ENCODE results near the gene CRADD.
"Not testable (repeated sequence)": the region's sequence is repeated elsewhere in the genome, so short reads cannot be mapped to it uniquely, and the experiment has no call there.

CRADD gene

DNA sequence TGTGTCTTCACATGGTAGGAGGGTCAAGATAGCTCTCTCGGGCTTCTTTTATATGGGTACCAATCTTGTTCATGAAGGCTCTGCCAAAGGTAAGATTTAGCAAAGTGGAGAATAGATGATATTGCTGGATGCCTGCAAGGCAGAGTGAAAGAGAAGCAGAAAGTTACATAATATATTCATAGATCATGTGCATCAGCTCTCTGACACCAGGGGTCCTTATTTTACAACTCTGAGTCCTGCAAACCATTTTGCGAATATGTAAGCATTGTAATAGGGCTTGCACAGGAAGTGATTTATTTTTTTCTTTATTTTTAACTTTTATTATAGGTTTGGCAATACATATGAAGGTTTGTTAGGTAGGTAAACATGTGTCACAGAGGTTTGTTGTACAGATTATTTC is 31.8 kb downstream of the CRADD start:
- DNase-seq = no peak

GRCh38 chr12:93709386-93709785 is 32.2 kb downstream of the CRADD start:
- DNase-seq = no peak

- DNase-seq = no peak
Measured at GRCh38 chr12:93710574-93710926, 33.4 kb downstream of the CRADD start.

- not testable (repeated sequence) for DNase-seq
Measured at GRCh38 chr12:93711502-93711901, 34.3 kb downstream of the CRADD start.

- DNase-seq = no peak
Measured at GRCh38 chr12:93712200-93712599, 35.0 kb downstream of the CRADD start.

DNA sequence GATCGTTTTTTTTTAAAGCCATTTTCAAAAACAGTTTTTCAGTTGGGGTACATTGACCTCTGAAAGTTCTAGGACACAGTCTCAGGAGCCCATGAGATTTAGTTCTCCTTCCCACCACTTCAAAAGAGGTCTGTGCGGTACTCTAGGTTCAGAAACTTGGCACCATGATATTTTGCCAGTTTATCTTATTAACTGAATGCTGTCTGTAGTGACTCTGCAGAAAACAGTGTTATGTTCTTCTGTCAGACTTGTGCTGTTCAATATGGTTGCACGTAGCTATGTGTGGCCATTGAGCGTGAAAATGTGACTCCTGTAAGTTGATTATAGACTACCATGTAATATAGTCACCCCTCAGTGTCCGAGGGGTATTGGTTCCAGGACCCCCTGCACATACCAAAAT is 35.9 kb downstream of the CRADD start:
- DNase-seq = no peak

GRCh38 chr12:93713800-93714199 is 36.6 kb downstream of the CRADD start:
- no peak for DNase-seq

- DNase-seq = no peak
Measured at GRCh38 chr12:93714382-93714781, 37.2 kb downstream of the CRADD start.

DNA sequence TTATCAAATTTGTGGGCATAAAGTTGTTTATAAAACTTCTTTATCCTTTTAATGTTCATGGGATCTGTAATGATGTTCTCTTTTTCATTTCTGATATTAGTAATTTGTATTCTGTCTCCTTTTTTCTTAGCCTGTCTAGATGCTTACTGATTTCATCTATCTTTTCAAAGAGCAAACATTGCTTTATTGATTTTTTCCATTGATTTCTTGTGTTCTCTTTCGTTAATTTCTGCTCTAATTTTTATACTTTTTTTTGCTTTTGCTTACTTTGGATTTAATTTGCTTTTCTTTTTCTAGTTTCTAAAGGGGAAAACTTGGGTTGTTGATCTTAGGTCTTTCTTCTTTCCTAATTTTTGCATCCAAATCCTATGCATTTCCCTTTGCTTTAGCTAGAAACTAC is 42.5 kb downstream of the CRADD start:
- no peak for DNase-seq

- DNase-seq = no peak
Measured at GRCh38 chr12:93720559-93720958, 43.4 kb downstream of the CRADD start.

DNA sequence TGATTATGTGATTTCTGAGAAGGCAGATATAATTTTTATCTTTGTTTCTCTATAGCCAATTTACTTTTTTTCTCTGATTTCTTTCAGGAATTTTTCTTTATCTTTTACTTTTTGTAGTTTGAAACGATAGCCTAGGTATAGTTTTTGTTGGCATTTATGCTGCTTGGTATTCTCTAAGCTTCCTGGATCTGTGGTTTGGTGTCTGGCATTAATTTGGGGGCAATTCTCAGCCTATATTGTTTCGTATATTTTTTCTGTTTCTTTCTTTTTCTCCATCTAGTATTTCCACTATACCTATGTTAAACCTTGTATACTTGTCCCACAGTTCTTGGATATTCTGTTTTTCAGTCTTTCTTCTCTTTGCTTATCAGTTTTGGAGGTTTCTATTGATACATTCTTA is 45.0 kb downstream of the CRADD start:
- no peak for DNase-seq

DNA sequence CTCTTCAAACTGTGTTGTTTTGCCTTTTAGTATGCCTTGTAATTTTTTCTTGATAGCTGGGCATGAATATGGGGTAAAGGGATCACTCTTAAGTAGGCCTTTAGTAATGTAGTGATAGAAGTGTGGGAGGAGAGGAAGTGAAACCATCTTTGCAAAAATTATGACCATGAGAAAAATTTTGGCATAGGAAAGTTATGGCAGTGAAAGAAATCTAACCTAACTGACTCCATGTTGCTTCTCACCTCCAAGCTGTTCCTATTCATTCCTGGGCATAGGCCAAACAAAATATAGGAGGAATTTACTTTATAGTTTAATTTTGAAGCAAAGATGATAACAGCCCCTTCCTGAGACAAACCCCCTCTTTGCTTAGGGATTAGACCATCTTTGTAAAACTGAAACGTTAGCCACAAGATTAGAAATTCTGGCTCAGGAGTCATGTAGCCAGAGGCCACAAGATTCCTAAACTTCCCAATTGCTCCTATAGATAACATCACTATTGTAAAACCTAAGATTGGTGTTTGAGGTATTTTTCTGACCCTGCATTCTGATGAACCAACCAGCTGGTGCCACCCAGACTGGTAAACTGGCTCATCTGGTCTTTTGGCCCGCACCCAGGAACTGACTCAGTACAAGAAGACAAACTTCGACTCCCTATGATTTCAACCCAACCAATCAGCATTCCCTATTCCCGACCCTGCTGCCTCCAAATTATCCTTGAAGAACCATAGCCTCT is 45.8 kb downstream of the CRADD start:
- no peak for DNase-seq

DNA sequence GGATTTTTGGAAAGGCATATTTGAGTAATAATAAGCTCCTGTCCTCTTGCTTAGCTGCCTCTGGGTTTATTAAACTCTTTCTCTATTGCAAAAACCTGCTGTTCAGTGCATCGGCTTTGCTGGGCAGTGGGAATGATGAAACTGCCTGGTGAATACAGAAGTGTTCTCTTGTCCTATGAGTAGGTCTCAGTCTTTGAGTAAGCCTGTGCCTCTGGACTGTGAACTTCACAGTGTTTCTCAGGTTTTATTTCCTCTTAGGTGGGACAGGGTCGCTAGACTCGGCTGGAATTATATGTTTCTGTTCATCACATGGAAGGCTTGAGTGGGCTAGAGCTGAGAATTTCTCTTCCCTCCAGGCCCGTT is 46.4 kb downstream of the CRADD start:
- no peak for DNase-seq

DNA sequence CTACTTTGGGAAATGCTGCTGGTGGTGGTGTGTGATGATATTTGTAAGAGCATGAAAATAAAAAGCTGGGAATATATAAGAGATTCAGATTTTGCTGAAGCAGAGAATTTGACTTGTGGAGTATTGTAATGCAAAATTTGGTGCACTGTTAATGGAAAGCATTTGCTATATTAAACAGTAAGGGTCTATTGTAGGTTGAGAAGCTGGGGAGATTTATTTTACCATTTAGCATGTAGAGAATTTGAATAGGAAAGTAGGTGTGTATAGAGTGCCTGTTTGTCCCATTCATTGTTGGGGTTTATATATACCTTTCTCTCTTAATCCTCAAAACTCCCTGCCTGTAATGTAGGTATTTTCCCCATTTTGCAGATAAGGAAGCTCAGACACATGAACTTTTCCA is 48.4 kb downstream of the CRADD start:
- DNase-seq = no peak

DNA sequence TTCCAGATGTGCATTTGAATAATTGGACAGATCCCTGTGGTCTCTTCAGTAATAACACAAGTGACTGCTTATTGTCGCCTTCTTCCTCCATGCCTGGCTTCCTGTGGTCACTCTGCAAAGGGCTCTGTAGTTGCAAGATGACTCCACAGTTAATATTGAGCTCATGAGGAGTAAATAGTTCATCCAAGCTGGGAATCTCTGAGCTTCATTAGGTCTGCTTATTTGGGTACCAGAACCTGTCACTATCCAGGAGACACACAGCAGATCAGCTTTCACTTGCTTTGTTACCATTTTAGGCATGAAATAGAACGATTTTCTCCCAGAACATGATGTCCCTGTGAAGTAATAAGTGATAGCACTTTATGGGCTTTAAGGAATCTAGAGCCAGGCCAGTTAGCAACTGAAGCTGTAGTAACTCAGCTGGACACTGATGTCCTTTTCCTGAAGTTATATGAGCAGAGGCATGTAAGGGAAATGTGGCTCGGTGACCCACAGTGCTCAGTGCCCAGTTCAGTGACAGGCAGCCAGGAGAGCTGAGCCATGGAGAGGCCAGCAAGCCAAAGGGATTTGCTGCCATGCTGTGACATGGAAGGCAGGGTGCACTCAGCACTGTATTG is 50.1 kb downstream of the CRADD start:
- no peak for DNase-seq

DNA sequence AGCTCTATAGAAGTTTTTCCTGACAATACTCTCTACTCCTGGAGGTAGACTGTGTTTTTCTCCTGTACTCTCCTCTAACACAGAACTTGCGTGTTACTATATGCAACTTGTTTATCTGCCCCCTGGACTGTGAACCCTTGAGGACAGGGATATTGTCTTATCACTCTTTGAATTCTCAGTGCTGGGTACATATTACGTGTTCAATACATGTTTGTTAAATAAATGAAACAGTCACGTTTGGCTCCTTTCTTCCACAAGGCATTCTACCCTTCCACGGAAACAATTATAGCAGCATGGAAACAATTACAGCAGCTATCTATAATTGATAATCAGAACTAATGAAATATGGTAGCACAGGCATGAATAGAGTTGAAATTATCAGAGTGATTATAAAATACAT is 50.7 kb downstream of the CRADD start:
- no peak for DNase-seq

DNA sequence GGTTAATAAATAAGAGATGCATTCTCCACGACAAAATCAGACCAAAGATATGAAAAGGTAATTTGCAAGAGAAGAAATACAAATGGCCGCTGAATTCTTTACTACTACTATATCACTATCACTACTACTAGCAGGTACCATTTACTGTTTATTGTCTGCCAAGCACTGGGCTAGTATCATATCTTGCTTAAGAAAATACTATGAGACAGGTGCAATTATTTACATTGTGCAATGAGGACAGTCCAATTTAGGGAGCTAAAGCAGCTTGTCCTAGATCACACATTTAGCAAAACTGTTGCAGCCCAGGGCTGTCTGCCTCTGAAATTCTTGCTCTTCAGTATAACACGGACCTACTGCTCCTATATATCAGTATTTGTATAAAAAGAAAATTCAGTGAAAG is 52.8 kb downstream of the CRADD start:
- DNase-seq = no peak

- DNase-seq = no peak
Measured at GRCh38 chr12:93733358-93733757, 56.2 kb downstream of the CRADD start.

- no peak for DNase-seq
Measured at GRCh38 chr12:93733928-93734327, 56.8 kb downstream of the CRADD start.

- DNase-seq = no peak
Measured at GRCh38 chr12:93734784-93735183, 57.6 kb downstream of the CRADD start.

DNA sequence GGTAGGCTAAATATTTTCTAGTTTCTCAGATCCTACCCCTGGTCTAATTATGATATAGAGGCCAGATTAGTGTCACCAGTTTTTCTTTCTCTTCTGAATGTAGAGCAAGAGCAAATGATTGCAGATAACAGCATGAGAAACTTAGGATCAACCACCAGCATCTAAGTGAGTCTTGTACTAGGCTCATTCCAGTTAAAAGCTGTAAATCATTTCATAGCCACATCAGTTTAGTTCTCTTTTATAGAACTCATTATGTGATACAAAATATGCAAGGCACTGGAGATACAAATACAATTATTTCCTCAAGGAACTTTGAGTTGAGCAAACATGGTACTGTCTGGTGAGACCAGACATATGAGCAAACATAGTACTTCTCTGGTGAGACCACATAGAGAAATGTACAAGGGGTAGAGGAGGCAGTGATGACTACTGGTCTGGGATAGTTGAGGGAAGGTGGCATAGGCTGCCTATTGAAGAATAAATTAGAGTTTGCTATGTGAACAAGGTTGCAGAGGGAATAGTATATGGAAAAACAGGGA is 59.5 kb downstream of the CRADD start:
- DNase-seq = no peak

DNA sequence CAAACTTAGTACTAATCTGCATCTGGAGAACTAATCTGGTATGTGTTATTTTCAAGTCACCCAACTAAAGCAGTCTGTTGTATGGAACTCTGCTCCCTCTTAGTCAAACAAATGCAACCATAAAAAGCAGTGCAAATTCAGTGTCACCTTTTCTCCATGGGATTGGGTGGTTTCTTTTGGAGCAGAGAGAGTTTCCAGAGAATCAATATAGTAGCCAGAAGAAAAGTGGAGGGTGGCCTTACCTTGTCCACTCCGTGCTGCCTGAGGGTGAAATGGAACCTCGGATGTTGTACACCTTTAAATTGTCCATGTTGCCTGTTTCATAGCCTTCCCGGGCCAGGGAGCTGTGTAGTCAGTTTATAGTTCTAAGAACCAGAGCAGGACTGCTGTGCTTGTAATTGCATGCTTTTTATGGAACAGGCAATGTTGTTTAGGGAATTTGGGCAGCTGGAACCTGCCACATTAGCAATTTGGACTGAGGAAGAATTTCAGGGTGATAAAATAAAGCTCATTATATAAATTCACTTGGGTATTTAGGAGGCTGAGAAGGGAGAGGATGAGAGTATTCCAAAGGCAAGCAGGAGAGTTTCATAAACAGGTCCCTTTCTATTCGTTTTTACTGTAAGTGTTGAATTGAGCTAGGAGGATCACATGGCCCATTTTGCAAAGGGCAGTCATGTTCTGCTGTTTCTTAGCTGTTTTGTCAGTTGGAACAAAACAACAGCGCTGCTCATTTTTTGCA is 60.5 kb downstream of the CRADD start:
- DNase-seq = no peak

GRCh38 chr12:93738199-93739058 is 61.3 kb downstream of the CRADD start:
- no peak for DNase-seq
